ENCODE measurements around the gene TSC22D1.

DNA sequence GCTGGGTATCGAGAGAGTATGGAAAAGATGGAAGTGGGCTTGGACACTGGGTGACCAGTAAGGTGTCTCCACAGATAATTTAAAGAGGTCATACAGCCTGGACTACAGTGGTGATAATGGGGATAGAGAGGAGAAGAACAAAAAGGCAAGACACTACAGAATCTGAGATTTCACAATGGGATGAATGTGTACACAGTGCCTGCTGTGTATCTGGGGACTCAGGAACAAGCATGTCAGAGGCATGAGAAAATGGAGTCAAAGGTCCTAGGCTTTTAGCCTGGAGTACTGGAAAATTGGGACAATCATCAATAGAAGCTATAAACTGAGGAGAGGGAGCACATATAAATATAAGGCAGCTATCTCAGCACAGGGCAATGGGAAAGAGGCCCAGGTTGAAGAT is 69.4 kb downstream of the TSC22D1 start:
- TF ChIP-seq, protein P1, sequence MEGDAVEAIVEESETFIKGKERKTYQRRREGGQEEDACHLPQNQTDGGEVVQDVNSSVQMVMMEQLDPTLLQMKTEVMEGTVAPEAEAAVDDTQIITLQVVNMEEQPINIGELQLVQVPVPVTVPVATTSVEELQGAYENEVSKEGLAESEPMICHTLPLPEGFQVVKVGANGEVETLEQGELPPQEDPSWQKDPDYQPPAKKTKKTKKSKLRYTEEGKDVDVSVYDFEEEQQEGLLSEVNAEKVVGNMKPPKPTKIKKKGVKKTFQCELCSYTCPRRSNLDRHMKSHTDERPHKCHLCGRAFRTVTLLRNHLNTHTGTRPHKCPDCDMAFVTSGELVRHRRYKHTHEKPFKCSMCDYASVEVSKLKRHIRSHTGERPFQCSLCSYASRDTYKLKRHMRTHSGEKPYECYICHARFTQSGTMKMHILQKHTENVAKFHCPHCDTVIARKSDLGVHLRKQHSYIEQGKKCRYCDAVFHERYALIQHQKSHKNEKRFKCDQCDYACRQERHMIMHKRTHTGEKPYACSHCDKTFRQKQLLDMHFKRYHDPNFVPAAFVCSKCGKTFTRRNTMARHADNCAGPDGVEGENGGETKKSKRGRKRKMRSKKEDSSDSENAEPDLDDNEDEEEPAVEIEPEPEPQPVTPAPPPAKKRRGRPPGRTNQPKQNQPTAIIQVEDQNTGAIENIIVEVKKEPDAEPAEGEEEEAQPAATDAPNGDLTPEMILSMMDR (conservative IDR thresholded peaks at IDR 0.05; ENCODE audit: low read depth, low read length): no peak
- no peak for TF ChIP-seq EZH2 (IDR thresholded peaks at IDR 0.05; ENCODE audit: borderline replicate concordance, low read depth, low read length, poor library complexity, severe bottlenecking)

Measured in A673 (cell line).